ENCODE data around the gene DHPS. TPM values are rescaled to one million over a fixed set of nuclear protein-coding genes. Genes with fewer than 3 reads are reported as not detected.
A peak's percentile ranks its signal among the peaks of the same experiment; 100 is the strongest.
"Not testable (repeated sequence)": the region's sequence is repeated elsewhere in the genome, so short reads cannot be mapped to it uniquely, and the experiment has no call there.

The DHPS gene
- total RNA-seq, 1 donor from 2014 or later = 68.4 TPM

DNA sequence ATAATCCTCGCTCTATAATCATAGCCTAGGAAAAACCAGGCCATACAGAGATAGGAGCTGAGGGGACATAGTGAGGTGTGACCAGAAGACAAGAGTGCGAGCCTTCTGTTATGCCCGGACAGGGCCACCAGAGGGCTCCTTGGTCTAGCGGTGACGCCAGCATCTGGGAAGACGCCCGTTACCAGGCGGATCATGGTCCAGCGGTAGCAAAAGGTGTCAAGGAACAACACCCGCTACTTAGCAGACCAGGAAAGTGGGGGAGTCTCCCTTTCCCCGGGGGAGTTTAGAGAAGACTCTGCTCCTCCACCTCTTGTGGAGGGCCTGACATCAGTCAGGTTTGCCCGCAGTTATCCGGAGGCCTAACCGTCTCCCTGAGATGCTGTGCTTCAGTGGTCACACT, 30.4 kb upstream of the DHPS start:
- H3K4me1 Mint-ChIP-seq (ENCODE audit: unreplicated experiment); H3K27ac Mint-ChIP-seq (ENCODE audit: unreplicated experiment); H3K4me3 Mint-ChIP-seq (ENCODE audit: unreplicated experiment); H3K9me3 Mint-ChIP-seq (ENCODE audit: unreplicated experiment); DNase-seq (ENCODE audit: extremely low spot score, unreplicated experiment); H3K27me3 Mint-ChIP-seq (ENCODE audit: unreplicated experiment): not testable (repeated sequence)
- TF ChIP-seq, protein P1, sequence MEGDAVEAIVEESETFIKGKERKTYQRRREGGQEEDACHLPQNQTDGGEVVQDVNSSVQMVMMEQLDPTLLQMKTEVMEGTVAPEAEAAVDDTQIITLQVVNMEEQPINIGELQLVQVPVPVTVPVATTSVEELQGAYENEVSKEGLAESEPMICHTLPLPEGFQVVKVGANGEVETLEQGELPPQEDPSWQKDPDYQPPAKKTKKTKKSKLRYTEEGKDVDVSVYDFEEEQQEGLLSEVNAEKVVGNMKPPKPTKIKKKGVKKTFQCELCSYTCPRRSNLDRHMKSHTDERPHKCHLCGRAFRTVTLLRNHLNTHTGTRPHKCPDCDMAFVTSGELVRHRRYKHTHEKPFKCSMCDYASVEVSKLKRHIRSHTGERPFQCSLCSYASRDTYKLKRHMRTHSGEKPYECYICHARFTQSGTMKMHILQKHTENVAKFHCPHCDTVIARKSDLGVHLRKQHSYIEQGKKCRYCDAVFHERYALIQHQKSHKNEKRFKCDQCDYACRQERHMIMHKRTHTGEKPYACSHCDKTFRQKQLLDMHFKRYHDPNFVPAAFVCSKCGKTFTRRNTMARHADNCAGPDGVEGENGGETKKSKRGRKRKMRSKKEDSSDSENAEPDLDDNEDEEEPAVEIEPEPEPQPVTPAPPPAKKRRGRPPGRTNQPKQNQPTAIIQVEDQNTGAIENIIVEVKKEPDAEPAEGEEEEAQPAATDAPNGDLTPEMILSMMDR (IDR thresholded peaks at IDR 0.05) = peak; percentile 53
- peaks cover 20% of the 10 kb centered on the region for H3K36me3 Mint-ChIP-seq (ENCODE audit: unreplicated experiment)

DNA sequence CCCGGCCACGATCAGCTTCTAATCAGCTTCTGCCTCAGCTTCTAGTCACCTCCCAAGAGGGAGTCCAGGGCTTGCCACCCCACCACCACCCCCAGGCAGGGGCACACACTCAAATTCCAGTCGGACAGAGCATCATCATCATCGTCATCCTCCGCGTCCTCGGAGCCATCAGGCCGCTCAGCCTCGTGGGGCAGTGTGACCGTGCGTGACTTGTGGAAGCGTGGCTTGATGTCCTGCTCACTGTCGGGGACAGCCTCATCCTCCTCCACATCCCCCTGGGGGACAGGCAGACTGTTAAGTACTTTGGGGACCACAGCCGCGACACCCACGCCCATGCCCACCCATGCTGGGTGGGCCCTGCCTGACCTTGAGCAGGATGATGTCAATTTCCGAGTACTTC, 29.5 kb upstream of the DHPS start:
- DNase-seq (ENCODE audit: extremely low spot score, unreplicated experiment) = no peak
- no peaks in the 10 kb centered on the region for H3K4me1 Mint-ChIP-seq (ENCODE audit: unreplicated experiment)
- no peaks in the 10 kb centered on the region for H3K27me3 Mint-ChIP-seq (ENCODE audit: unreplicated experiment)
- no peak overlapping the region for H3K4me3 Mint-ChIP-seq (ENCODE audit: unreplicated experiment)
- peaks cover 20% of the 10 kb centered on the region for H3K36me3 Mint-ChIP-seq (ENCODE audit: unreplicated experiment)
- H3K9me3 Mint-ChIP-seq (ENCODE audit: unreplicated experiment) = no peaks in the 10 kb centered on the region
- no peak overlapping the region for H3K27ac Mint-ChIP-seq (ENCODE audit: unreplicated experiment)
- TF ChIP-seq, protein P1 (IDR thresholded peaks at IDR 0.05) = no peak

DNA sequence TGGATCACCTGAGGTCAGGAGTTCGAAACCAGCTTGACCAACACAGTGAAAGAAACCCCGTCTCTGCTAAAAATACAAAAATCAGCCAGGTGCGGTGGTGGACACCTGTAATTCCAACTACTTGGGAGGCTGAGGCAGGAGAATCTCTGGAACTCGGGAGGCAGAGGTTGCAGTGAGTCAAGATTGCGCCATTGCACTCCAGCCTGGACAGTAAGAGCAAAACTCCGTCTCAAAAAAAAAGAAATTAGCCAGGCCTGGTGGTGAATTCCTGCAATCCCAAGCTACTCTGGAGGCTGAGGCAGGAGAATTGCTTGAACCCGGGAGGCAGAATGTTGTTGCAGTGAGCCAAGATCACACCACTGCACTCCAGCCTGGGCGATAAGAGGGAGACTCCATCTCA, 27.0 kb upstream of the DHPS start:
- H3K27ac Mint-ChIP-seq (ENCODE audit: unreplicated experiment) = no peak overlapping the region
- no peak overlapping the region for H3K4me3 Mint-ChIP-seq (ENCODE audit: unreplicated experiment)
- DNase-seq (ENCODE audit: extremely low spot score, unreplicated experiment) = no peak
- no peaks in the 10 kb centered on the region for H3K4me1 Mint-ChIP-seq (ENCODE audit: unreplicated experiment)
- no peaks in the 10 kb centered on the region for H3K27me3 Mint-ChIP-seq (ENCODE audit: unreplicated experiment)
- peaks cover 31% of the 10 kb centered on the region for H3K36me3 Mint-ChIP-seq (ENCODE audit: unreplicated experiment)
- TF ChIP-seq, protein P1 (IDR thresholded peaks at IDR 0.05) = no peak
- no peaks in the 10 kb centered on the region for H3K9me3 Mint-ChIP-seq (ENCODE audit: unreplicated experiment)

DNA sequence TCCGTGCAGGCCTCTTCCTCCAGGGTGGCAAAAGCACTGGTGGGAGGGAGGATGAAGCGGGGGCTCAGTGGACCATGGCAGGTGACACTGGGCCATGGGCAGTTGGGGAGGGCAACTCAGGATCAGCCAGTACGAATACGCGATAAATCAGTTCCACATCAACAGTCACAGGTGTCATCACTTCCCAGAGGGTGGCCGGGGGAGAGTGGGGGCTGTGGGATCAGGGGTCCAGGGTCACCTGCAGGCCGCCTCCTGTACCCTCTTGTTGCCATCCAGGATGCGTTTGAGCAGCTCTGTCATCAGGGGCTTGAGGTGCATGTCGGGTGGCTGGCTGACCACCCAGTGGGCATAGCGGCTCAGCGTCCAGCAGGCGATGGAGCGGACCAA, 24.6 kb upstream of the DHPS start:
- Mint-ChIP-seq H3K4me3 (ENCODE audit: unreplicated experiment) (no peak overlapping the region), H3K36me3 (ENCODE audit: unreplicated experiment) (peaks cover 39% of the 10 kb centered on the region), H3K9me3 (ENCODE audit: unreplicated experiment) (no peaks in the 10 kb centered on the region), H3K27me3 (ENCODE audit: unreplicated experiment) (no peaks in the 10 kb centered on the region), H3K4me1 (ENCODE audit: unreplicated experiment) (no peaks in the 10 kb centered on the region), H3K27ac (ENCODE audit: unreplicated experiment) (no peak overlapping the region)
- TF ChIP-seq, protein P1 (IDR thresholded peaks at IDR 0.05) = no peak
- no peak for DNase-seq (ENCODE audit: extremely low spot score, unreplicated experiment)

DNA sequence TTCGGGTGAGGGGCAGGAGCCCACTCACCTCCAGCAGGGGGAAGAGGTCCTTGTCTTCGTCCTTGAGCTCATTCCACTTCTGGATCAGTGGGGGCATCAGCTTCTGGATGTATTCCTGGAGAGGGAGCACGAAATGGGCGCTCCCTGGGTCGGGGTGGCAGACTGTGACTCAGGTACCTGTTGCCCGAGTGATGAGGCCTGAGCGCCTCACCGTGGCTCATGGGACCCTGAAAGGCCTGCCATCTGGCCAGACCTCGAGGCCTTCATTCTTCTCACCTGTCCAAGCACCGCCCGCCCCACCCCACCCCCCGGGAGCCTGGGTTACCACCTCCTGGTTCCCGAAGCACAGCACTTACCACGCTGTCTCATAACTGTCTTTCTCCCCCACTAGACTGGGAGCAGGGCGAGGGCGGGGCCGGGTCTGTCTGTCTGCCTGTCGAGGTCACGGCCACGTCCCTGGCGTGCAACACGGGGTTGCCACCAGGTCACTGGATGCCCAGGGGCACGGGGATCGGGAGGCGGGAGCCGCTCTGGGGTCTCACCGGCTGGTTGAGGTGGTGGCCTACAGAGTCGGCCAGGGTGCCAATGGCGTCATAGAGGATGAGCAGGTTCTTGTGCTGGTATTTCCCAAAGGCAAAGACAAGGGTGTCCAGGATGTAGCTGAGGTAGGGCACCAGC, 24.1 kb upstream of the DHPS start:
- Mint-ChIP-seq H3K4me1 (ENCODE audit: unreplicated experiment) (no peaks in the 10 kb centered on the region), H3K36me3 (ENCODE audit: unreplicated experiment) (peaks cover 35% of the 10 kb centered on the region), H3K27ac (ENCODE audit: unreplicated experiment) (no peak overlapping the region), H3K4me3 (ENCODE audit: unreplicated experiment) (no peak overlapping the region), H3K9me3 (ENCODE audit: unreplicated experiment) (no peaks in the 10 kb centered on the region), H3K27me3 (ENCODE audit: unreplicated experiment) (no peaks in the 10 kb centered on the region)
- TF ChIP-seq, protein P1 (IDR thresholded peaks at IDR 0.05) = no peak
- DNase-seq (ENCODE audit: extremely low spot score, unreplicated experiment) = no peak
